ENCODE results near the gene SMPD1. TPM values are rescaled to one million over a fixed set of nuclear protein-coding genes. Genes with fewer than 3 reads are reported as not detected.

The SMPD1 gene
- total RNA-seq, 1 experiment from 2014 or later = 38.9 TPM

GRCh38 chr11:6397156-6397555 lies 6.9 kb downstream of the SMPD1 start:
- DNase-seq (ENCODE audit: low read depth in 1 of 2, low spot score in 2 of 2) = no peak
- no peaks in the 10 kb centered on the region for H3K36me3 ChIP-seq
- no peaks in the 10 kb centered on the region for H3K27me3 ChIP-seq (replicated peaks)
- H3K9me3 ChIP-seq (replicated peaks) = no peaks in the 10 kb centered on the region
- no peak overlapping the region for H3K4me3 ChIP-seq
- no peak overlapping the region for H3K27ac ChIP-seq
- H3K4me1 ChIP-seq (replicated peaks) = peaks cover 20% of the 10 kb centered on the region

GRCh38 chr11:6397636-6398035 lies 7.4 kb downstream of the SMPD1 start:
- Histone ChIP-seq H3K36me3 (no peaks in the 10 kb centered on the region), H3K4me3 (no peak overlapping the region), H3K4me1 (replicated peaks) (peaks cover 20% of the 10 kb centered on the region), H3K27me3 (replicated peaks) (no peaks in the 10 kb centered on the region), H3K9me3 (replicated peaks) (no peaks in the 10 kb centered on the region), H3K27ac (no peak overlapping the region)
- peak in 1 of 2 experiments; percentile 17 for DNase-seq (ENCODE audit: low read depth in 1 of 2, low spot score in 2 of 2)

- Histone ChIP-seq H3K4me3 (no peak overlapping the region), H3K27me3 (replicated peaks) (no peaks in the 10 kb centered on the region), H3K27ac (no peak overlapping the region), H3K9me3 (replicated peaks) (no peaks in the 10 kb centered on the region), H3K4me1 (replicated peaks) (peaks cover 20% of the 10 kb centered on the region), H3K36me3 (no peaks in the 10 kb centered on the region)
- no peak for DNase-seq (ENCODE audit: low read depth in 1 of 2, low spot score in 2 of 2)
These were observed 10.4 kb downstream of the SMPD1 start for GRCh38 chr11:6400431-6401345.

DNA sequence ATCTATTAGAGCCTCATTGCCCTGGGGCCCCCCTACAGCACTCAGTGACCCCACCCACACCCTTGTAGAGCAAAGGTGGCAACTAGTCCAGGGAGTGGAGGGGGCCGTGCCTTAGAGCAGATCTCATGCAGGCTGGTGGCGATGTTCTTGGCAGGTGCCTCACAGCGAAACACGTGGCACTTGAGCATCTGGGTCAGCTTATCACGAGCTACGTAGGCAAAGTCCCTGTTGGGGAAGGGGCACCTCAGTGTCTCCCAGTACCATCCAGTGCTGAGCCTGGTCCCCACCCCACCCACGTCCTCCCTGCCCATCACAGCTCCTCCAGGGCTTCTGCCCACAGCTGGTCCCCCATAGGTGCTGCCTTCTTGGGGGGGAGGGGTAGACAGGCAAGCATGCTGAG lies 11.2 kb downstream of the SMPD1 start:
- H3K36me3 ChIP-seq = no peaks in the 10 kb centered on the region
- H3K27me3 ChIP-seq (replicated peaks) = no peaks in the 10 kb centered on the region
- no peak overlapping the region for H3K27ac ChIP-seq
- no peak overlapping the region for H3K4me3 ChIP-seq
- no peak for DNase-seq (ENCODE audit: low read depth in 1 of 2, low spot score in 2 of 2)
- no peaks in the 10 kb centered on the region for H3K9me3 ChIP-seq (replicated peaks)
- peaks cover 20% of the 10 kb centered on the region for H3K4me1 ChIP-seq (replicated peaks)

- Histone ChIP-seq H3K4me3 (no peak overlapping the region), H3K4me1 (replicated peaks) (peaks cover 16% of the 10 kb centered on the region), H3K9me3 (replicated peaks) (no peaks in the 10 kb centered on the region), H3K27ac (no peak overlapping the region), H3K27me3 (replicated peaks) (no peaks in the 10 kb centered on the region), H3K36me3 (no peaks in the 10 kb centered on the region)
- DNase-seq (ENCODE audit: low read depth in 1 of 2, low spot score in 2 of 2) = no peak
These were observed 11.8 kb downstream of the SMPD1 start for GRCh38 chr11:6402061-6402470.

GRCh38 chr11:6402561-6402981 lies 12.3 kb downstream of the SMPD1 start:
- no peak for DNase-seq (ENCODE audit: low read depth in 1 of 2, low spot score in 2 of 2)
- Histone ChIP-seq H3K9me3 (replicated peaks) (no peaks in the 10 kb centered on the region), H3K36me3 (no peaks in the 10 kb centered on the region), H3K27ac (no peak overlapping the region), H3K4me1 (replicated peaks) (peaks cover 11% of the 10 kb centered on the region), H3K27me3 (replicated peaks) (no peaks in the 10 kb centered on the region), H3K4me3 (no peak overlapping the region)

DNA sequence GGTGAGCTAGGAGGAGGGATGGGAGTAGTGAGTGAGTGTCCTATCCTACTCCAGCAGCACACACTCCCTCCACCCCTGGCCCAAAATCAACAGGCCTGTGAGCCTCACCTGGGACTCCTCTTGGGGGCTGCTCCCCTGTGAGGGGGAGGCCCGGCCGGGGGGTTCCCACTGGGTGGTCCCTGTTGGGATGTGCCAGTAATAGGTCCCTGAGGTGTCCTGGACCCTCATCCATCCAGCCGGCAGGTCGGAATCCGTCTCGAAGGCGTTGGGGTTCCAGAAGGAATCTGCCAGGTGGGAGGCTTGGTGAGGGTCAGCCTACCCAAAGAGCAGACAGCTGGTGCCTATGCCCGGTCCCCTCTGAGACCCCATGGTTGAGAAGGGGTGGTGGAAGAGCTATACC lies 13.3 kb downstream of the SMPD1 start:
- H3K4me3 ChIP-seq = no peak overlapping the region
- H3K27me3 ChIP-seq (replicated peaks) = no peaks in the 10 kb centered on the region
- H3K4me1 ChIP-seq (replicated peaks) = peaks cover 1% of the 10 kb centered on the region
- no peak for DNase-seq (ENCODE audit: low read depth in 1 of 2, low spot score in 2 of 2)
- H3K9me3 ChIP-seq (replicated peaks) = no peaks in the 10 kb centered on the region
- H3K27ac ChIP-seq = no peak overlapping the region
- H3K36me3 ChIP-seq = no peaks in the 10 kb centered on the region

DNA sequence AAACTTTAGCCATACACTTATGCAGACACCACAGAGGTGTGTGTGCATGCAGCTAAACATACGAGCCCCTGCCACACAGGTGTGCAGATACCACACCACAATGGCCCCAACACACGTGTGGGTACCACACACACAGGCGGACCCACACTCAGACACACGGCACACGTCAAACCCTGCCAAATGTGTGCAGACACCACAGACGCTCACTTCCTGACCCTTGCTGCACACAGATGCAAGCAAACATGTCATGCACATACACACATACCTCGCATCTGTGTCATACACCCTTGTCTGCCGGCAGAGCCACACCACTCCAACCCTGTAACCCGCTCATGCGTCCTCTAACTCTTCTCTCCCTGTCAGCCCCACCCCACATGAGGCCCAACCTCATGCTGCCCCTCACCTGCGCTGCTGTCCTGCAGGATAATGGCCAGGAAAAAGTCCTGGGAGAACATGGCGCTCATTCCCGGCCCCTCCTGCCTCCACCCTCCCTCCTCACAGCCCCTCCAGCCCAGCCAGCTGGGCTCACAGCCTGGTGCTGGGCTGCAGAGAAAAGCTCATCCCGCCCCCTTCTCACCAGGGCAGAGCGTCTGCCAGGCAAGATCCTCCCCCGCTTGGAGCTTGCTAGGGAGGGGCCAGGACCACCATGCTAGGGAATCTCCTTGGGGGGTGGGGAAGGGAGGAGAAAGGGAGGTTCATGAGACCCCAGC lies 14.2 kb downstream of the SMPD1 start:
- Histone ChIP-seq H3K9me3 (replicated peaks) (no peaks in the 10 kb centered on the region), H3K27ac (no peak overlapping the region), H3K36me3 (no peaks in the 10 kb centered on the region), H3K4me1 (replicated peaks) (no peaks in the 10 kb centered on the region), H3K4me3 (no peak overlapping the region), H3K27me3 (replicated peaks) (no peaks in the 10 kb centered on the region)
- DNase-seq (ENCODE audit: low read depth in 1 of 2, low spot score in 2 of 2) = no peak

GRCh38 chr11:6405052-6405667 lies 14.9 kb downstream of the SMPD1 start:
- Histone ChIP-seq H3K9me3 (replicated peaks) (no peaks in the 10 kb centered on the region), H3K27me3 (replicated peaks) (no peaks in the 10 kb centered on the region), H3K36me3 (no peaks in the 10 kb centered on the region), H3K4me1 (replicated peaks) (no peaks in the 10 kb centered on the region), H3K27ac (no peak overlapping the region), H3K4me3 (no peak overlapping the region)
- no peak for DNase-seq (ENCODE audit: low read depth in 1 of 2, low spot score in 2 of 2)

DNA sequence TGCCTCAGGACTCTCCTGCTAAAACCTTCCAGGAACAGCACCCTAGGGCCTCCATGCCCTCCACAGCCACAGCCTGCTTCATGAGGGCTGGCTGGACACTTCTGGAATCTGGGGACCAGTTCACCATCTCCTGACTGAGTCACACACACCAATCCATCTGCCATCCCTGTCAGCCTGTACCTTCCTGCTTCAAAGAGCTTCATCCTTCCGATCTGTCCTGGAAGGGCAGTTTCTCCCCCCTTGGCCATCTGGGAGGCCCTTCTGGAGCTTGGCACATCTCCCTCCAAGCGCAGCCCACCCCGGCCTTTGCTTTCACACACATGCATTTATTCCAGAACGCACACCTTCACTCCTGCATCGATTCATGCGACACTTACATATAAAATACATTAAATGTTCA lies 15.6 kb downstream of the SMPD1 start:
- Histone ChIP-seq H3K9me3 (replicated peaks) (no peaks in the 10 kb centered on the region), H3K36me3 (no peaks in the 10 kb centered on the region), H3K4me1 (replicated peaks) (no peaks in the 10 kb centered on the region), H3K4me3 (no peak overlapping the region), H3K27ac (no peak overlapping the region), H3K27me3 (replicated peaks) (no peaks in the 10 kb centered on the region)
- DNase-seq (ENCODE audit: low read depth in 1 of 2, low spot score in 2 of 2) = no peak

- Histone ChIP-seq H3K36me3 (no peaks in the 10 kb centered on the region), H3K4me3 (no peak overlapping the region), H3K4me1 (replicated peaks) (no peaks in the 10 kb centered on the region), H3K27ac (no peak overlapping the region), H3K27me3 (replicated peaks) (no peaks in the 10 kb centered on the region), H3K9me3 (replicated peaks) (no peaks in the 10 kb centered on the region)
- DNase-seq (ENCODE audit: low read depth in 1 of 2, low spot score in 2 of 2) = no peak
These were observed 16.1 kb downstream of the SMPD1 start for GRCh38 chr11:6406370-6406769.

DNA sequence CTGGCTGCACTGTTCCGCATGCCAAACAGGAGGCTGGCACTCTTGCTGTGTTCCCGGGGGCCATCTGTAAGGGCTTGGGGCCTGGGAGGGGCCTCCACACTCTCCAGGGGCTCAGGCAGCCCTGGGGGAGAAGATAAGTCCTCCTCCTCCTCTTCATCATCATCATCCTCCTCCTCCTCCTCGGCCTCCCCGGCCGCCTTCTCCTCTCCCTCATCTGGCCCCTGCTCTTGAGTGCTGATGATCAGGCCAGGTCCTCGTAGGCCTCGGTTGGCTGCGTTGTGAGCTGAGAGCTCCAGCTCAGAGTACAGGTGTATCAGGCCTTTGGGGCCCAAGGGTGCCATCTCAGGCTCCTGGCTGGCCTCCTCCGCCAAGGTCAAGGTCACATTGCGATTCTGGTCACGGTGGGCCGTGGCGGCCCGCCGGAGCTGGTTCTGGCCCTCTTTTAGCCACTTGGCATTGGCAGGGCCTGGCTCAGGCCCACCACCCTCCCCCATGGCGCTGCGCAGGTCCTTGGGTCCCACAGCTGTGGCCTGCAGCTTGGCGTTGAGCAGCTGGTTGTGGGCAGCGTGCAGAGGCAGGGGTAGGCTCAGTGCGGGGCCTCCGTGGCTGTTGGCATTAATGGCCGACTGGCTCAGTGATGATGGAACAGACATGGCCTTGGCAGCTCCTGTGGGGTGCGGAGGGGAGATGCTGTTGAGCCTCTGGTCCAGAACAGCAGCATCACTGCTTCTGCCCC lies 20.6 kb downstream of the SMPD1 start:
- no peak for DNase-seq (ENCODE audit: low read depth in 1 of 2, low spot score in 2 of 2)
- Histone ChIP-seq H3K9me3 (replicated peaks) (no peaks in the 10 kb centered on the region), H3K4me1 (replicated peaks) (no peaks in the 10 kb centered on the region), H3K27me3 (replicated peaks) (no peaks in the 10 kb centered on the region), H3K4me3 (no peak overlapping the region), H3K36me3 (no peaks in the 10 kb centered on the region), H3K27ac (no peak overlapping the region)

DNA sequence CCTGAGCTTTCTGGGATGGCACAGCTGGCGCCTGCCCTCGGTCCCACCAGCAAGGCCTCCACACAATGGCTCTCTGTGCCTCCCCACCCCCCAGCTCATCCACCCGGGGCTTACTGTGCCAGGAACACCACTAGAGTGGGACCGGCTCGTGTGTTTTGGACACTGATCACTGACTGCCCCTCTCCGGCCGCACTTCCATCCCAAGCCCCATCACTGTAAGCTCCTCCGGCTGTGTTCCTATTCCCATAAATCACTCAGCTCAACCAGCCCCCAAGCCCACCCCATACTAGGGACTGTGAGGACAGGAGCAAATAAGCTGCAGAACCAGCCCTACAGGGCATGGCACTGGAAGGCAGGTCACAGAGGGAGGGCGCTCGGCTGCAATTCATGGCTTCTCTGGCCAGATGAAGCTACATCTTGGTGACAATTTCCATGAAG lies 21.3 kb downstream of the SMPD1 start:
- DNase-seq (ENCODE audit: low read depth in 1 of 2, low spot score in 2 of 2) = no peak
- no peaks in the 10 kb centered on the region for H3K4me1 ChIP-seq (replicated peaks)
- H3K27ac ChIP-seq = no peak overlapping the region
- no peaks in the 10 kb centered on the region for H3K9me3 ChIP-seq (replicated peaks)
- H3K36me3 ChIP-seq = no peaks in the 10 kb centered on the region
- H3K4me3 ChIP-seq = no peak overlapping the region
- H3K27me3 ChIP-seq (replicated peaks) = no peaks in the 10 kb centered on the region

All from SJSA1 (cell line).